Pons (tissue), 1 donor: ENCODE data around the gene ARHGEF19.
"Not testable (repeated sequence)": the region's sequence is repeated elsewhere in the genome, so short reads cannot be mapped to it uniquely, and the experiment has no call there.

Experiments used
- DNase-seq: peaks from one replicate; pipeline ENCODE4 v3.0.0-alpha.2; 2016; ENCODE audit warnings: low spot score

Gene ARHGEF19

GRCh38 chr1:16212251-16212961, at the start of gene ARHGEF19:
Gene ARHGEF19 (minus strand): TSS chr1:16212652. CDS start chr1:16209054, 3,598 bp downstream.
- no peak for DNase-seq

DNA sequence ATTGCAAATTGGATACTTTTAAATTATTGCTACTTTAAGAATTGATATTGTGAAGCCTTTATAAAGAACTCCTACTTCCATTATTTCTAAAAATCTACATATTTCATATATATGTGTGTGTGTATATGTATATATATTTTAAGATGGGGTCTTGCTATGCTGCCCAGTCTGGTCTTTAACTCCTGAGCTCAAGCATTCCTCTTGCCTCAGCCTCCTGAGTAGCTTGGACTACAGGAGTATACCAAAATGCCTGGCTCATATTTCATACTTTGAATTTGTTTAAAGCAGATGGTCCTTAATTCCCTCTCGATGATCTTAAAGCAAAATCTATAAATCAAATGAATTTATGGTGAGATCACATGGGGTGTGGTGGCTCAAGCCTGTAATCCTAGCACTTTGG, 49.6 kb upstream of the ARHGEF19 start:
- no peak for DNase-seq

GRCh38 chr1:16260814-16261213, 48.4 kb upstream of the ARHGEF19 start:
- DNase-seq, result no peak

DNA sequence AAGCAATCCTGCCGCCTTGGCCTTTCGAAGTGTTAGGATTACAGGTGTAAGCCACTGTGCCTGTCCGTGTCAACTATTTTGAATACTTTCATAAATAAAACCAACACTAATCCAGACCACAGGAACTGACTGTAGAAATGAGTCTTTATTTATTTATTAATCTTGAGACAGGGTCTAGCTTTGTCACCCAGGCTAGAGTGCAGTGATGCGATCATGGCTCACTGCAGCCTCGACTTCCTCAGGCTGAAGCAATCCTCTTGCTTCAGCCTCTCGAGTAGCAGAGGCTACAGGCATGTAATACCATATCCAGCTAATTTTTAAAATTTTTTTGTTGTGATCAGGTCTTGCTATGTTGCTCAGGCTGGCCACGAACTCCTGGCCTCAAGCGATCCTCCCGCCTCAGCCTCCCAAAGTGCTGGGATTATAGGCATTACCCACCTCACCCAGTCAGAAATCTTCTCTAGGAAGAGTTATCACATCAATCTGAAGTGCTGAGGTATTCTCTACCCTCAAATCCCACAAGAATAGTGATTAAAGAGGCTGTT, 46.2 kb upstream of the ARHGEF19 start:
- no peak for DNase-seq

- no peak for DNase-seq
These were observed 45.5 kb upstream of the ARHGEF19 start for GRCh38 chr1:16257968-16258367.

DNA sequence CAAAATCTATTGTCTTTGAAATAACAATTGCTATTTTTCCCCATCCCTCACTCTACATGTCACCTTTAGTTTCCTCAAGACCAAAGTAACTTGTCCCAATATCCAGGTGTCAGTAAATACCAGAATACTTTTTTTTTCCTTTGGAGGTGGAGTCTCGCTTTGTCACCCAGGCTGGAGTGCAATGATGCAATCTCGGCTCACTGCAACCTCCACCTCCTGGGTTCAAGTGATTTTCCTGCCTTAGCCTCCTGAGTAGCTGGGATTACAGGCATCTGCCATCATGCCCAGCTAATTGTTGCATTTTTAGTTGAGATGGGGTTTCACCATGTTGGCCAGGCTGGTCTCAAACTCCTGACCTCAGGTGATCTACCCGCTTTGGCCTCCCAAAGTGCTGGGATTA, 45.1 kb upstream of the ARHGEF19 start:
- not testable (repeated sequence) for DNase-seq

DNA sequence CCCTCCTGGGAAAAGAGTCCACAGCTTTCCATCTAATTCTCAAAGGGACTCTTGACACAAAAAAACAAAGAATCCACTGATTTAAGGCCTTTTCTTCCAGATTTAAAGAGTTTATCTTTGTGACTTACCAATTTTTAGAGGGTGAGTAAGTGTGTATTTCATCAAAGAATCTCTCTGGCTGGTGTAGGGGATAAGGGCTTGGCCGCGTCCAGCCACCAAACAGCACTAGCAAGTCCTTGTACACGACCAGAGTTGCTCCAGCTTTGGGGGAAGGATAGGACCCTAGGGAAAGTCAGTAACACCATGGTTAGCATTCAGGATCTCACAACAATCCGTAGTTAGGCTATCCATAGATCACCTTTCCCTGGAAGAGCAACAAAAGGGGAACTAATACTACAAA, 44.0 kb upstream of the ARHGEF19 start:
- no peak for DNase-seq

- DNase-seq, result no peak
These were observed 41.9 kb upstream of the ARHGEF19 start for GRCh38 chr1:16254263-16254928.

GRCh38 chr1:16253332-16253922, 41.0 kb upstream of the ARHGEF19 start:
- no peak for DNase-seq

DNA sequence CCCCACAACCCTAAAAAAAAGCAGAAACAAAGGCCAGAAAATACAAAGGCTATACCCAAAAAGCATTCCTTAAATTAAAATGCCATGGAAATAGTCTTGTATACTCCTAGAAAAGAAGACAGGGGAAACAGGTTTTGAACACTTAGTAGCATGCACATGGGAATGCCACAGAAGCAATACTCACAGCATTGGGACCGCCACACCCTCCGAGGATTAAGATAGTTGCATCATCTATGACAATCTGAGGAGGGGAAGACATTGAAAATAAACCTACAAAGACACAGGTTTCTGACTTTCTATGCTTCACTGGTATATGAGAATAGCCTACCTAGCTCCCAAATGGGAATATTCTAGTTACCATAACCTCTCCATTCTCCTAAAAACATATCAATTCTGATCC, 40.5 kb upstream of the ARHGEF19 start:
- DNase-seq, result no peak

- DNase-seq, result no peak
These were observed 38.9 kb upstream of the ARHGEF19 start for GRCh38 chr1:16251381-16251780.

DNA sequence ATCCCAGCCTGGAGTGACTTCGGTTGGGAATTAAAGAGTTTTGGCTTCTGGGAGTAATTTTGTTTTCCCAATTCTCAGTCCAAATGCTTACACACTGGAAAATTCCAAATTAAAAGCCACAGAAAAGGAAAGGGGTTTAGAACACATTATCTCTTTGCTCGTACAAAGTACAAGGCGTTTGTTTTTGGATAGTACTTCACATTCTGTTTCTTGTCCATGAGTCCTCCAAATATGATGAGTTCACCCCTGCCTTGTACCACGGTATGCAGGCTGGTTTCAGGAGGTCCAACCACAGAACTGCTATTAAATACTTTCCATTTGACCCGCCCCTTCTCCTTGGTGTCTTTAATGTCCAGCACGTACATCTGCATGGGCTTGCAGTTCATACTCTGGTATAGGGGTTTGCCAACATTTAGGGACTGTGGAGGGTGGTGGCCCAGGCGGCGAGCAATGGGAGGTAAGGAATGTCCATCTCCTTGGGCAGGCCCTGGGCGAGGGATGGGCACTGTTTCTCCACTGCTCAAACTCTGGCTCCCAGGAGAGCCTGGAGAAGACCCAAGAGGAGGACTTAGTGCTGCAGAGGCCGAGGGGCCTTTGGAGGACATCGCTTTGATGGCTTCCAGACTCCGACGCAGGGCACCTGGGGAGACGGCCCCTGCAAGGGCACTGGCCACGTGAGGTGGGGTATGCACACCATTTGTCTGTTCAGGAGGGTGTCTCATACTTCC, 38.2 kb upstream of the ARHGEF19 start:
- DNase-seq, result no peak

- no peak for DNase-seq
These were observed 37.3 kb upstream of the ARHGEF19 start for GRCh38 chr1:16249596-16250241.

DNA sequence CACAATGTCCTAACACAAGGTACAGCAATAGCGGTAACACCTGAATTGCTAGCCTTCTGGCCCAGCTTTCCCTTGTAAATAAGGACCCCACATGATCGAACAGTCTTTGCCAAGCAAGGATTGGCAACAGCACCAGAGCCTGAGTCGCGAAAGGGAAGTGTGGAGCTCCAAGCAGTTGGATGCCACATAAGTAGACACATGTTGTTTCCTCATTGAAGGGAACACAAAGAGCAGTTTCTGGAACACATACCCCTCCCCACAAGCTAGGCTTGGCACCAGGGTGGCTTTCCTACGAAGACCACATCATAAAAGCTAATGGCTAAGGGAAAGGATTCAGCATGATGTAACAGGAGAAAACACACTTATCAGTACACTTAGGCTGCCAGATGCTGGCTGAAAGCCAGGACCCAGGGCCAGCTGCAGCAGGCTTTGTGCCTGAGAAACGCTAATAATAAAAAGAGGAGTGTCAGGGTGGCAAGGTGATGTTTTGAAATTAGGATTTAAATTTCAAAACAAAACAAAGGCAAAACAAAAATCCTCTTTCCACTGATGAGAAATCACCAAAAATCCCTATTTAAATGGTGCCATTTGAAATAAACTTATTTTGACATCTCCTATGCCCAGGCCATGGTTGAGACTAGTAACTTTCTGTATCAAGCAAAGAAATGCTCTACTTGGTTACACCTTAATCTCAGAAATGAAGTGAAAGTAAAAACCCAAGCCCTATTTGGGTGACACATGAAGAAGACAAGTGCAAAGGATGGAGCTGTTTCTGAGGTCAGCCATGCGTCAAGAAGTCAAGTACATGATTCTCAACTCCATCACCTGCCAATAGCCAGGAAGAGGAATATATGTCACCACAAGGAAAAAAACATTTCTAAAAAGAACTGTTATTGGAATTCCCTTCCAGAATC, 36.4 kb upstream of the ARHGEF19 start:
- DNase-seq, result peak; percentile 81

DNA sequence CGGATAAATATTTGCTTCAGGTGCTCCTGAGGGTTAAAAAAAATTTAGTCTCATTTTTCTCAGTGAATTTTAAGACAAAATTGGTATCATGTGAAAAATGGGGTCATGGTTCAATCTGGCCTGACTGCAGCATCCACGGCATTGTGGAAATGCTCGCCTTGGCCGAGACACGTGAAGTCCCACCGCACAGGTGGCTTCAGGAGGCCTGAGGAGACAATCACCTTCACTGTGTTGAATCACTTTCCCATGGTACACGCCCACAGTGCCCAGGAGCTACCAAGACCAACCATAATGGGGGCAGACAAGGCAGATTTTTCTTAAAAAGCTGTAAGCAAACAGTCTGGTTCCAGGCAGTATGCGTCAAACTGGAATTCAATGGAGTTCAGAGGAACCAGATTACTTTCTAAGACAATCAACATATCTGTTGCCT, 35.6 kb upstream of the ARHGEF19 start:
- DNase-seq, result no peak

GRCh38 chr1:16247441-16247840, 35.0 kb upstream of the ARHGEF19 start:
- no peak for DNase-seq

DNA sequence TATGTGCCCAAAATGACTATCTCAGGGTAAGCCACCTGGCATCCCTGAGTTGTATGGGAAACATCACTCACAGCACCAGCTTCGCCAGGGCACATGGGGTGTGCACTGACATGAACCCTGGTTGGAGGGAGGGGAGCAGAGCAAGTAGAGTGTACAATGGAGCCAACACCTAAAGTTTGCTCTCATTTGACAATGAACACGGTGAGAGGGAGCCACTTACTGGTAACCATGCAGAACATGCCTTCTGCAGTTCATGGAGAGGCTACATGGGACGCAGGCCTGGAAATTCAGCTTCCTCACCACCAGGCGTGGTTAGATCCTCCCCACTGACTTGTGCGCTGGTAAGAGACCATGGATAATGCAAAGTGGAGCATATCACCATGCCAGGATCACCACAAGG, 34.5 kb upstream of the ARHGEF19 start:
- DNase-seq, result no peak

DNA sequence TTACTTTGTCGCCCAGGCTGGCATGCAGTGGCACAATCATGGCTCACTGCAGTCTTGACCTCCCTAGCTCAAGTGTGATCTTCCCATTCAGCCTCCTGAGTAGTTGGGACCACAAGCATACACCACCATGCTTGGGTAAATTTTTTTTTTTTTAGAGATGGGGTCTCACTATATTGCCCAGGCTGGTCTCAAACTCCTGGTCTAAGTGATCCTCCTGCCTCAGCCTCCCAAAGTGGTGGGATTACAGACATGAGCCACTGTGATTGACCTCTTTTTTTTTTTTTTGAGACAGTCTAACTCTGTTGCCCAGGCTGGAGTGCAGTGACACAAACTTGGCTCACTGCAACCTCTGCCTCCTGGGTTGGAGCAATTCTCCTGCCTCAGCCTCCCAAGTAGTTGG, 33.8 kb upstream of the ARHGEF19 start:
- not testable (repeated sequence) for DNase-seq

- no peak for DNase-seq
These were observed 33.2 kb upstream of the ARHGEF19 start for GRCh38 chr1:16245476-16246196.

DNA sequence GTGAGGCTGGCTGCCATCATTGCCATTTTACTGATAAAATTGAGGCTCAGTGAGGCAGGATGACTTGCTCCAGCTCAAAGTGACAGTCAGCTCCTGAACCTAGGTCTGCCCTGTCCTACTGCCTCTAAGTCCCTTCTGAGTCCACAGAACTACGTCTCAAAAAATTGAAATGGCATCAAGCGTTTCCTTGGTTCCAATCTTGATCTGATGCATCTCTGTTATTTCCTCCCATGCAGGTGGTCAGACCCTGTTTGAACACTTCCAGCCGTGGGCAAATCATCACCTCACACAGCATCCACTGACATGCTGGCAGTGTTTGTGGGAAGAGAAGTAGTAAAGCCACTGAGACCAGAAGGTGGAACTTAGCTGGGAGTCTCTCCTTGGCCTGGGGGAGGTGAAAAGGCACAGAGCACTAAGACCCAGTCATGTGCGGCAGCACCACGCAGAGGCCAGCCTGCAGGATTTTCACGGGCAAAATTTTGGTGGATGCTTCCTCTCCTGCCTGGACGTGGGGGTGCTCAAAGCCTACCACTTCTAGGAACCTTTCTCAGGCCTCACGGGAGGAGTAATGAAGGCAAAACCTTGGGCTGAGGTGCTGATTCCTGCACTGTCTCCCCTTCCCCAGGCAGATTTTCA, 32.3 kb upstream of the ARHGEF19 start:
- DNase-seq, result no peak
